Nephron (organoid): ENCODE measurements around the gene SLC12A9.

Experiments
- H3K27ac Mint-ChIP-seq, 3 experiments: 2 replicates each; pipeline ENCODE4 v1.8.0; 2020; ENCODE audit warnings: mixed read lengths in 3 of 3, mild to moderate bottlenecking in 2 of 3, moderate library complexity in 1 of 3
- H3K27me3 Mint-ChIP-seq: 2 replicates; pipeline ENCODE4 v1.8.0; 2021; ENCODE audit warnings: low read depth, mild to moderate bottlenecking, moderate library complexity, mixed read lengths
- H3K36me3 Mint-ChIP-seq: 2 replicates; pipeline ENCODE4 v1.8.0; 2020; ENCODE audit warnings: low read depth, mixed read lengths
- H3K4me1 Mint-ChIP-seq: 2 replicates; pipeline ENCODE4 v1.8.0; 2020; ENCODE audit warnings: mixed read lengths
- H3K4me3 Mint-ChIP-seq, 3 experiments: 2 replicates each; pipeline ENCODE4 v1.8.0; 2020; ENCODE audit warnings: mild to moderate bottlenecking in 3 of 3, mixed read lengths in 3 of 3, moderate library complexity in 2 of 3
- H3K9me3 Mint-ChIP-seq: 2 replicates; pipeline ENCODE4 v1.8.0; 2020; ENCODE audit warnings: mixed read lengths
- TF ChIP-seq, protein P1 (sequence below), 3 experiments: fragments of 200-600 bp; sonication (generic); IDR thresholded peaks; one replicate each; pipeline ENCODE4 v1.5.0; 2021; ENCODE audit warnings: antibody characterized with exemption in 3 of 3; ENCODE audit not compliant: unreplicated experiment in 3 of 3

Gene SLC12A9

DNA sequence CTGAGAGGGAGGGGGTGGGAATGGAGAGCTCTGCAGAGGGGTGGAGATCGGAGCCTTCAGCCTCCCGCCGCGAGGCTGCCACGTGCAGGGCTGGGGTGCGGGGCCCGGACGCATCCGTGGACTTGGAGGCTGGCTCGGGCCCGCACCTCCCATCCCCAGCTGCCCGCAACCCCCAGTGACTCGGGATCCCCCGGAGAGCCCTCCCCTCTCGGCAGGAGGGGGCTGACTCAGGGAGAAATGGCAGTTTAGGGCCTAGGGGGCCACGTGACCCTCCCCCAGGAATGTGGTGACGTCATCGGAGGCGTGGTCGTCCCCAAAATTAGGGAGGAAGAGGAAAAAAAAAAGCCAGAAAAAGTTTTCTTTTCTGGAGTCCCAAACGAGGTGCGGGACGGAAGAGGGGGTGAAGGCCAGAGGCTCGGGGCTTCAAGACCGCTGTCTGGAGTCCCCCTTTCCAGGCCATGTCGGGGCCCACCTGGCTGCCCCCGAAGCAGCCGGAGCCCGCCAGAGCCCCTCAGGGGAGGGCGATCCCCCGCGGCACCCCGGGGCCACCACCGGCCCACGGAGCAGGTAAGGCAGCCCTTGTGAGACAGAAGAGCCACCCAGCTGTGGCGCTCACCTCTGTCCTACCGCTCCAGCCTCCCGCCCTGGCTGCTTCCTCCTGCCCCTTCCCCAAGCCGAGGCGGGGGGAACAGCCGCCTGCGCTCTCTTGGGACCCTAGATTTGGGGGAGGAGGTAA is 14.7 kb downstream of the SLC12A9 start, which contains the start of gene TRIP6:
Gene TRIP6 (plus strand): TSS at position 348 of the 736 bp plus-strand sequence. CDS start 111 bp downstream, at position 459.
- Mint-ChIP-seq H3K27ac (peak within 1 kb of the TSS; percentile 98 to 99 (median 98)), H3K36me3 (peaks cover 20% of the 10 kb centered on the region), H3K9me3 (no peaks in the 10 kb centered on the region), H3K4me3 (peak within 1 kb of the TSS; percentile 95 to 100 (median 98)), H3K4me1 (peaks cover 22% of the 10 kb centered on the region), H3K27me3 (peaks cover 11% of the 10 kb centered on the region)
- TF ChIP-seq, protein P1, sequence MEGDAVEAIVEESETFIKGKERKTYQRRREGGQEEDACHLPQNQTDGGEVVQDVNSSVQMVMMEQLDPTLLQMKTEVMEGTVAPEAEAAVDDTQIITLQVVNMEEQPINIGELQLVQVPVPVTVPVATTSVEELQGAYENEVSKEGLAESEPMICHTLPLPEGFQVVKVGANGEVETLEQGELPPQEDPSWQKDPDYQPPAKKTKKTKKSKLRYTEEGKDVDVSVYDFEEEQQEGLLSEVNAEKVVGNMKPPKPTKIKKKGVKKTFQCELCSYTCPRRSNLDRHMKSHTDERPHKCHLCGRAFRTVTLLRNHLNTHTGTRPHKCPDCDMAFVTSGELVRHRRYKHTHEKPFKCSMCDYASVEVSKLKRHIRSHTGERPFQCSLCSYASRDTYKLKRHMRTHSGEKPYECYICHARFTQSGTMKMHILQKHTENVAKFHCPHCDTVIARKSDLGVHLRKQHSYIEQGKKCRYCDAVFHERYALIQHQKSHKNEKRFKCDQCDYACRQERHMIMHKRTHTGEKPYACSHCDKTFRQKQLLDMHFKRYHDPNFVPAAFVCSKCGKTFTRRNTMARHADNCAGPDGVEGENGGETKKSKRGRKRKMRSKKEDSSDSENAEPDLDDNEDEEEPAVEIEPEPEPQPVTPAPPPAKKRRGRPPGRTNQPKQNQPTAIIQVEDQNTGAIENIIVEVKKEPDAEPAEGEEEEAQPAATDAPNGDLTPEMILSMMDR (IDR thresholded peaks at IDR 0.05; ENCODE audit: unreplicated experiment in 3 of 3) = no peak

- TF ChIP-seq, protein P1 (IDR thresholded peaks at IDR 0.05; ENCODE audit: unreplicated experiment in 3 of 3) = no peak
- Mint-ChIP-seq H3K27me3 (peaks cover 11% of the 10 kb centered on the region), H3K4me3 (peak overlapping the region; percentile 90 to 98 (median 95)), H3K36me3 (peaks cover 19% of the 10 kb centered on the region), H3K4me1 (peaks cover 22% of the 10 kb centered on the region), H3K27ac (peak overlapping the region; percentile 97 to 98 (median 98)), H3K9me3 (no peaks in the 10 kb centered on the region)
Measured at GRCh38 chr7:100867776-100868485, 15.4 kb downstream of the SLC12A9 start.

GRCh38 chr7:100873599-100874299 is 21.2 kb downstream of the SLC12A9 start:
- TF ChIP-seq, protein P1 (IDR thresholded peaks at IDR 0.05; ENCODE audit: unreplicated experiment in 3 of 3) = no peak
- Mint-ChIP-seq H3K4me3 (peak overlapping the region; percentile 97 to 99 (median 99)), H3K9me3 (no peaks in the 10 kb centered on the region), H3K4me1 (peaks cover 38% of the 10 kb centered on the region), H3K27me3 (no peaks in the 10 kb centered on the region), H3K36me3 (peaks cover 62% of the 10 kb centered on the region), H3K27ac (peak overlapping the region; percentile 99 to 100 (median 99))

GRCh38 chr7:100874300-100874576 is 21.7 kb downstream of the SLC12A9 start:
- TF ChIP-seq, protein P1 (IDR thresholded peaks at IDR 0.05; ENCODE audit: unreplicated experiment in 3 of 3) = no peak
- Mint-ChIP-seq H3K27ac (peak overlapping the region; percentile 99 to 100 (median 99)), H3K4me1 (peaks cover 41% of the 10 kb centered on the region)

GRCh38 chr7:100874577-100875355 is 22.3 kb downstream of the SLC12A9 start, which contains the start of gene SRRT:
SRRT (plus strand) TSS chr7:100875103; CDS start chr7:100875591, 488 bp downstream.
- no peaks in the 10 kb centered on the region for H3K27me3 Mint-ChIP-seq
- H3K4me1 Mint-ChIP-seq = peaks cover 44% of the 10 kb centered on the region
- no peaks in the 10 kb centered on the region for H3K9me3 Mint-ChIP-seq
- TF ChIP-seq, protein P1 (IDR thresholded peaks at IDR 0.05; ENCODE audit: unreplicated experiment in 3 of 3) = peak; percentile 45 to 53 (median 49)
- H3K4me3 Mint-ChIP-seq = peak within 1 kb of the TSS; percentile 97 to 99 (median 99)
- H3K36me3 Mint-ChIP-seq = peaks cover 73% of the 10 kb centered on the region
- peak within 1 kb of the TSS; percentile 99 to 100 (median 99) for H3K27ac Mint-ChIP-seq

More at GRCh38 chr7:100874300-100874576, 21.7 kb downstream of the SLC12A9 start:
- no peaks in the 10 kb centered on the region for H3K9me3 Mint-ChIP-seq
- H3K36me3 Mint-ChIP-seq = peaks cover 67% of the 10 kb centered on the region
- peak overlapping the region; percentile 97 to 99 (median 99) for H3K4me3 Mint-ChIP-seq
- H3K27me3 Mint-ChIP-seq = no peaks in the 10 kb centered on the region
